ENCODE results near the gene DAB2IP.

The DAB2IP gene

GRCh38 chr9:121763561-121764370, 112.3 kb downstream of the DAB2IP start:
- no peak for DNase-seq (ENCODE audit: low read depth)

- DNase-seq (ENCODE audit: low read depth) = no peak
Observed at GRCh38 chr9:121764371-121764730, 112.9 kb downstream of the DAB2IP start.

GRCh38 chr9:121765021-121765950, 113.9 kb downstream of the DAB2IP start:
- DNase-seq (ENCODE audit: low read depth) = no peak

GRCh38 chr9:121766081-121766683, 114.7 kb downstream of the DAB2IP start:
- no peak for DNase-seq (ENCODE audit: low read depth)

- no peak for DNase-seq (ENCODE audit: low read depth)
Observed at GRCh38 chr9:121767171-121767769, 115.8 kb downstream of the DAB2IP start.

- no peak for DNase-seq (ENCODE audit: low read depth)
Observed at GRCh38 chr9:121768416-121769015, 117.1 kb downstream of the DAB2IP start.

- DNase-seq (ENCODE audit: low read depth) = no peak
Observed at GRCh38 chr9:121769939-121770338, 118.5 kb downstream of the DAB2IP start.

- DNase-seq (ENCODE audit: low read depth) = no peak
Observed at GRCh38 chr9:121770415-121771273, 119.2 kb downstream of the DAB2IP start.

GRCh38 chr9:121771418-121771817, 120.0 kb downstream of the DAB2IP start:
- no peak for DNase-seq (ENCODE audit: low read depth)

- no peak for DNase-seq (ENCODE audit: low read depth)
Observed at GRCh38 chr9:121771851-121772599, 120.6 kb downstream of the DAB2IP start.

GRCh38 chr9:121772600-121773285, 121.3 kb downstream of the DAB2IP start:
- DNase-seq (ENCODE audit: low read depth) = no peak

GRCh38 chr9:121773286-121773953, 122.0 kb downstream of the DAB2IP start:
- no peak for DNase-seq (ENCODE audit: low read depth)

GRCh38 chr9:121773954-121774714, 122.7 kb downstream of the DAB2IP start:
- DNase-seq (ENCODE audit: low read depth) = no peak

GRCh38 chr9:121774715-121775613, 123.5 kb downstream of the DAB2IP start:
- DNase-seq (ENCODE audit: low read depth) = no peak

- DNase-seq (ENCODE audit: low read depth) = no peak
Observed at GRCh38 chr9:121776001-121776738, 124.7 kb downstream of the DAB2IP start.

Data from stimulated activated CD8-positive, alpha-beta memory T cell treated with anti-CD3 and anti-CD28 coated beads, Interleukin-12 subunit alpha, Interleukin-12 subunit beta, amount 100 ng/mL, for 4 hours (primary cell).